Germinal center (tissue), 1 donor: ENCODE measurements around the gene PRR20B.
"Not testable (repeated sequence)": the region's sequence is repeated elsewhere in the genome, so short reads cannot be mapped to it uniquely, and the experiment has no call there.

Source experiments
- DNase-seq: peaks from one replicate; pipeline ENCODE4 v3.0.0; 2012; ENCODE audit warnings: mixed read lengths, low spot score

PRR20B gene

DNA sequence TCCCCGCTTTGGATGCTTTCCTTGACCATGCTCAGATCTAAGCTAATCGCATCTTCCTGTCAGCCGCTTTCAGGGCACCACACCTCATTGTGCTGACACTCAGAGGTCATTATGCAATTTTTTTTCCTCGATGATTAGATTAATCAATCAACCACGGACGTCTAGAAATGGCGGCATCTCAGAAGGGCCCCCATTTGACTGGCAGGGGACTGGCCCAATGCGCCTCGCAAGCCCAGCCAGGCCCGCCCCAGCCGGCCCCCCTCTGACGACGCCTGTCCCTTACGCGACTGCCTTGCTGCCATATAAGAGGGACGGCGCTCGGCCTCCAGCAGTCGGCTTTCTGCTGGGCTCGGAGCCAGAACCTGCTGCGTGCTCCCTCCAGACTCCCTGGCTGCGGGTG lies at the start of gene PRR20B:
Gene PRR20B (plus strand): TSS at position 301 of the 400 bp plus-strand sequence. CDS start 387 bp downstream, outside the sequence.
- not testable (repeated sequence) for DNase-seq

DNA sequence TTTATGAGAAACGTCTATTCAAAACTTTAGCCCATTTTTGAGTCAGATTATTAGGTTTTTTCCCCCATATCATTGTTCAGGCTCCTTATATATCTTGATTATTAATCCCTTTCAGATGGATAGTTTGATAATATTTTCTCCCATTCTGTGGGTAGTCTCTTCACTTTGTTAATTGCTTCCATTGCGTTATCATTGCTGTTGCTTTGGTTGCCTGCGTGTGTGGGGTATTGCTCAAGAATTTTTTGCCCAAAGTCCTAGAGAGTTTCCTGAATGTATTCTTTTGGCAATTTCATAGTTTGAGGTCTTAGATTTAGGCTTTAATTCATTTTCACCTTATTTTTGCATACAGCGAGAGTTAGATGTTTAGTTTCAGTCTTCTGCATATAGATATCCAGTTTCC lies 32.3 kb upstream of the PRR20B start:
- DNase-seq: no peak

DNA sequence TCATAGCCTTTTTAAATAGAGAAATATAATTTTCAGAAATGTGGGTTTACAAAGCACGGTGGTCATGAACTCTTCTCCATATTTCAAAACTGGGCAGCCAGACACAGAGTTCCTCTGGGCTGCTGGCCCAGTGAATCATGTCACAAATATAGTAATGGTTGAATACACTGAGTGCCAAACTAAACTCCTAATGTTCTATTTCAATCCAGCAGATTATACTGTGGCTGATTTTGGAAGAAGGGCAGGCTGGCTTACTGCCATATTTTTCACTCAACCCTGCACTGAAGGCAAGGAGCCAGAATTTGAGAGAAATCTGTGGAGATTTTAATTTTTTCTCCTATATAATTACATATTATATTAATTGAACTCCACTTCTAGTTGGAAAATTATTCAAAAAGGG lies 23.6 kb upstream of the PRR20B start:
- no peak for DNase-seq

DNA sequence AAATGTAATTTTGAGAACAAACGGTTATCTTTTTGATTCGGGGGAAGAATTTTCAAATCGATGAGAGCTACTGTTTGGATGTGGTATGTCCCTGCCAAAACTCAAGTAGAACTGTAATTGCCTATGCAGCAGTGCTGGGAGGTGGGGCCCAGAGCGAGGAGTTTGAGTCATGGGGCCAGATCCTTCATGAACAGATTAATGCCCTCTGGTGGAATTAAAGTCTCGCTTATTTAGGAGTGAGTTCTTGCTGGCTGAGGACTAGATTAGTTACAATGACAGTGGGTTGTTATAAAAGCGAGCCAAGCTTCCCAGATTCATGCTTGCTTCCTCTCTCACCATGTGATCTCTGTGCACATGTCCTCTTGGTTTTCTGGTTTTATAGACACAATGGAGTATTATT lies 18.4 kb upstream of the PRR20B start:
- no peak for DNase-seq

DNA sequence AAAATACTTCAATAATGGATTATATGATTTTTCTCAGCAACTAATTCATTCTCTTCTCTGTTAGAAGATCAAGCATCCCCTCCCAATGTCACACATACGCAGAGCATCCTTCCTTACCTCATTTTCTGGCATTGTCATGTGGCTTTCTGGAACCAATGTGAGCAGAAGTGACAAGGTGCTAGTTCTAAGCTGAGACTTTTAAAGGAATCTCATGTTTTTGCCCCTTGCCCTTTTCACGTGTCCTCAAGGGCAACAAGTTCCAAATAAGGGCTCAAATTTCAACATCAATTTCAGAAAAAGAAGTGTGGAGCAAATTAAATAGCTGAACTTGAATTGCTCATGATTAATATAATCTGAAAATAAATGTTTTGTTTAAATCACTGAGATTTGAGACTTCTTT lies 11.2 kb upstream of the PRR20B start:
- DNase-seq: no peak

DNA sequence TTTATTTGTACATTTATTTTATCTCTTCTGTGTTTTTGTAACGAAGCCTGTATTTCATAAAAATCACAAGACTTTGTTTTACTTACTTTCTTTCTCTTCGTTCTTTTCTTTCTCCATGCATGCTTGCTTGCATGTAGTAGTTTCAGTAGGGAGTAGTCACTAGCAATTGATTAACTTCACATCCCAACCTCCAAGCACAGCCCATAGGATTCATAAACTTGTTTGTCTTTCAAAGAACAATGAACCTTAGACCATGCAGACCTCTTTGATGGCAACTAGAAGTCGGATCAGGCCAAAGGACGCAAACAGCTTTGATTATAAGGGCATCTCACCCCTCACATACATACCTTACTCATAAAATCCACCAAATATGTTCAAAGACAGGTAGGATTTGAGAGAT lies 9.7 kb upstream of the PRR20B start:
- DNase-seq: no peak

DNA sequence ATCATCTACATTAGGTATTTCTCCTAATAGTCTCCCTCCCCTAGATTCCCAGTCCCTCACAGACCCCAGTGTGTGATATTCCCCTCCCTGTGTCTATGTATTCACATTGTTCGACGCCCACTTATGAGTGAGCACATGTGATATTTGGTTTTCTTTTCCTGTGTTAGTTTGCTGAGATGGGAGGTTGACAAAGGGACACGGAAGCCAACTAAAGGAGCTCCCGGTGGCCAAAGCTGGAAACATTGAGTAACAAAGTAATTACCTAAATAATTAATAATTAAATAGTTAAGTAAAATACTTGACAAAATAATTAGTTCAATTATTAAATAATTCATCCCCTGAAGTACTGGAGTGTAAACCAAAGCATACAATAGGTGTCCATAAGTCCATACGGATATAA lies 8.3 kb upstream of the PRR20B start:
- no peak for DNase-seq

DNA sequence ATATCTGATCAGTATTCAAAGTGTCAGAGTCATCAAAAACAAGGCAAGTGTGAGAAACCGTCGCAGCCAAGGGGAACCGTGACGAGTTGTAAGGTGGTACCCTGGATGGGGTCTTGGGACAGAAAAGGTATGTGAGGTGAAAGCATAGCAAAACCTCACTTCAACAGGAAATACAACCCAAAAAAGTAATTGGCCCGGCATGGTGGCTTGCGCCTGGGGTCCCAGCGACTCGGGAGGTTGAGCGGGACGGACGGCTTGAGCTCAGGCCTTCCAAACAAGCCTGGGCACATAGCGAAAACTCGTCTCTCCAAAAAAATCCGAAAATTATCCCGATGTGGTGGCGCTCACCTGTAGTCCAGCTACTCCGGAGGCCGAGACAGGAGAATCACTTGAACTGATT lies 7.5 kb upstream of the PRR20B start:
- DNase-seq: not testable (repeated sequence)

DNA sequence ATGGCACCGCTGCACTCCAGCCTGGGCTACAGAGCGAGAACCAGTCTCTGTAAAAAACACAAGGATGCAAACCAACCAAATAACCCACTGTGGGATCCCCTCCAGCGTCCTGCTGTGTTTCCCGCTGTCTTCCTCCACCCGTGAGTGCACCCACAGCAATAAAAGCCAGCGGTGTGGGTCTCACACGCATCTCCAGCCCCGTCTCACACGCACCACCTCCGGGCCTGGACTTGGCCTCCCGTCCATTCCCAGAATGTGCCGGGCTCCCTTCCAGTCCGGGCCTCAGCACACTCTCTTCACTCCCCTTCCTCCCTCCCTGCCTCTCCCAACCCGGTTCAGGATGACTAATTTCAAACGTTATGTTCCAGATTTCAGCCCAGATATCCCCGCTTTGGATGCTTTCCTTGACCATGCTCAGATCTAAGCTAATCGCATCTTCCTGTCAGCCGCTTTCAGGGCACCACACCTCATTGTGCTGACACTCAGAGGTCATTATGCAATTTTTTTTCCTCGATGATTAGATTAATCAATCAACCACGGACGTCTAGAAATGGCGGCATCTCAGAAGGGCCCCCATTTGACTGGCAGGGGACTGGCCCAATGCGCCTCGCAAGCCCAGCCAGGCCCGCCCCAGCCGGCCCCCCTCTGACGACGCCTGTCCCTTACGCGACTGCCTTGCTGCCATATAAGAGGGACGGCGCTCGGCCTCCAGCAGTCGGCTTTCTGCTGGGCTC lies 6.9 kb upstream of the PRR20B start, which contains the start of gene PRR20A:
Gene PRR20A (plus strand): TSS at position 684 of the 734 bp plus-strand sequence. CDS start 387 bp downstream, outside the sequence.
- not testable (repeated sequence) for DNase-seq

DNA sequence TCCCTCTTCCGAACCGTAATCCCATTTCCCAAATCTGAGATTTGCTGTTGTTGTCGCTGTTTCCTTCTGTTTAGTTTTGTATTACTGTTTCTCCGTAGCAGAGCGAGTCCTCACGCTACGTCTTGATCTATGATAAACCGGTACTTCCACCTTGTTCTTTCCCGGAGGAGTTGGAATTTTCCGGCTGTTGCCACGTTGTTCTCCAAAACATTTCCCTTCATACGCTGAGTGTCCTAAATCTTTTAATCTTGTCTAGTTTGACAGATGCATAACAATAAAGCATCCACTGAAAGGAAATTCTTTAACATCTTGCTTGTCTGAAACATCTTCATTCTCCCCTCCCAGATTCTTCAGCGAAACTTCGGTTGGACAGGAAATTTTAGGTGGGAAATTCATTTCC lies 818 bp downstream of the PRR20B start:
- DNase-seq: not testable (repeated sequence)

DNA sequence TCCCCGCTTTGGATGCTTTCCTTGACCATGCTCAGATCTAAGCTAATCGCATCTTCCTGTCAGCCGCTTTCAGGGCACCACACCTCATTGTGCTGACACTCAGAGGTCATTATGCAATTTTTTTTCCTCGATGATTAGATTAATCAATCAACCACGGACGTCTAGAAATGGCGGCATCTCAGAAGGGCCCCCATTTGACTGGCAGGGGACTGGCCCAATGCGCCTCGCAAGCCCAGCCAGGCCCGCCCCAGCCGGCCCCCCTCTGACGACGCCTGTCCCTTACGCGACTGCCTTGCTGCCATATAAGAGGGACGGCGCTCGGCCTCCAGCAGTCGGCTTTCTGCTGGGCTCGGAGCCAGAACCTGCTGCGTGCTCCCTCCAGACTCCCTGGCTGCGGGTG lies 6.5 kb downstream of the PRR20B start, which contains the start of gene PRR20C:
Gene PRR20C (plus strand): TSS at position 301 of the 400 bp plus-strand sequence. CDS start 387 bp downstream, outside the sequence.
- DNase-seq: not testable (repeated sequence)

DNA sequence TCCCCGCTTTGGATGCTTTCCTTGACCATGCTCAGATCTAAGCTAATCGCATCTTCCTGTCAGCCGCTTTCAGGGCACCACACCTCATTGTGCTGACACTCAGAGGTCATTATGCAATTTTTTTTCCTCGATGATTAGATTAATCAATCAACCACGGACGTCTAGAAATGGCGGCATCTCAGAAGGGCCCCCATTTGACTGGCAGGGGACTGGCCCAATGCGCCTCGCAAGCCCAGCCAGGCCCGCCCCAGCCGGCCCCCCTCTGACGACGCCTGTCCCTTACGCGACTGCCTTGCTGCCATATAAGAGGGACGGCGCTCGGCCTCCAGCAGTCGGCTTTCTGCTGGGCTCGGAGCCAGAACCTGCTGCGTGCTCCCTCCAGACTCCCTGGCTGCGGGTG lies 13.0 kb downstream of the PRR20B start, which contains the start of gene PRR20D:
Gene PRR20D (plus strand): TSS at position 301 of the 400 bp plus-strand sequence. CDS start 387 bp downstream, outside the sequence.
- not testable (repeated sequence) for DNase-seq

DNA sequence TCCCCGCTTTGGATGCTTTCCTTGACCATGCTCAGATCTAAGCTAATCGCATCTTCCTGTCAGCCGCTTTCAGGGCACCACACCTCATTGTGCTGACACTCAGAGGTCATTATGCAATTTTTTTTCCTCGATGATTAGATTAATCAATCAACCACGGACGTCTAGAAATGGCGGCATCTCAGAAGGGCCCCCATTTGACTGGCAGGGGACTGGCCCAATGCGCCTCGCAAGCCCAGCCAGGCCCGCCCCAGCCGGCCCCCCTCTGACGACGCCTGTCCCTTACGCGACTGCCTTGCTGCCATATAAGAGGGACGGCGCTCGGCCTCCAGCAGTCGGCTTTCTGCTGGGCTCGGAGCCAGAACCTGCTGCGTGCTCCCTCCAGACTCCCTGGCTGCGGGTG lies 19.6 kb downstream of the PRR20B start, which contains the start of gene PRR20E:
Gene PRR20E (plus strand): TSS at position 301 of the 400 bp plus-strand sequence. CDS start 387 bp downstream, outside the sequence.
- not testable (repeated sequence) for DNase-seq

DNA sequence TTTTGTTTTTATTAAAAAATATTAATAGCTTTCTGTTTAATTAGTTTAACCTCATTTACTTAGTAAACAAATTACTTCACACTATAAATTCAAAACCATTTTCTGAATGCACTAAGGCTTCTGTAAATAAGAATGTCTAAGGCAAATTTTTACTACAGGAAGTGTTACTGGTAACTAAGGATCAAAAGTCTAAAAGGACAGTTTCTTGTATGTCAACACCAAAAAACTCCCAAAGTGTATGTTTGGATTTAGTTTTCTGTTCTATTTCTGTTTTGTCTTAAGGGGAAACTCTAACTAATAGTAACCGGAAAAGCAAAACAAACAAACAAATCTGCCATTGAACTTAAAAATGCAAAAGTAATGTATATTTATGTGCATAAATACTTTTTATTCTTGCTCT lies 44.4 kb downstream of the PRR20B start:
- no peak for DNase-seq
